Lower leg skin (tissue), 4 donors: ENCODE data around the gene RET. TPM values are rescaled to one million over a fixed set of nuclear protein-coding genes. Genes with fewer than 3 reads are reported as not detected.

Experiments
- DNase-seq, 2 donors: peaks; one replicate each; pipeline ENCODE4 v3.0.0-alpha.2; 2019; ENCODE audit warnings: low spot score in 2 of 2
- H3K4me3 ChIP-seq: fragments of 200-600 bp; sonication (generic); 2 replicates; pipeline ENCODE4 v1.5.1; 2017; ENCODE audit warnings: mild to moderate bottlenecking, low read depth; ENCODE audit not compliant: poor library complexity, severe bottlenecking
- CTCF ChIP-seq, 3 donors: fragments of 450-650 bp; IDR thresholded peaks; one replicate each; pipeline ENCODE4 v1.5.1; 2016; ENCODE audit warnings: antibody characterized with exemption in 3 of 3, mild to moderate bottlenecking in 3 of 3, moderate library complexity in 2 of 3
- POLR2A ChIP-seq, 2 donors: fragments of 450-650 bp; IDR thresholded peaks; one replicate each; pipeline ENCODE4 v1.6.1; 2016 to 2017; ENCODE audit warnings: antibody characterized with exemption in 2 of 2, mild to moderate bottlenecking in 1 of 2, moderate library complexity in 1 of 2
- WGBS, 2 donors: methylation state at CpG; one replicate each; pipeline ENCODE4 v1.1.5; 2018; 5-methylcytosine and 5-hydroxymethylcytosine counted together
- intact Hi-C: fragments of 100-400 bp; cut with DNase I; formaldehyde crosslinking; loops from one replicate; pipeline ENCODE4 v1.15.0; 2023; ENCODE audit warnings: low total_unique reads
- total RNA-seq, 4 donors: library from RNA; depleted of rRNA; stranded (reverse); fragments of >200 nt; gene quantifications; one replicate each; pipeline ENCODE4 v1.1.0, GENCODE V29; 2016

Gene RET
- total RNA-seq, 4 donors from 2014 or later, result 0.04 to 1.3 (median 0.87) TPM

GRCh38 chr10:43110338-43111071, 33.6 kb downstream of the RET start:
- DNase-seq, result no peak
- WGBS, 2 donors, result 56 to 72% methylated on average over 6 to 7 of the region's 7 CpGs
- intact Hi-C loops, result no loop called here
- TF ChIP-seq POLR2A (IDR thresholded peaks at IDR 0.05) (no peak), CTCF (IDR thresholded peaks at IDR 0.05) (no peak)
- H3K4me3 ChIP-seq, result no peak overlapping the region

- DNase-seq, result no peak
- no peak for TF ChIP-seq POLR2A (IDR thresholded peaks at IDR 0.05)
- TF ChIP-seq CTCF (IDR thresholded peaks at IDR 0.05), result no peak
- no peak overlapping the region for H3K4me3 ChIP-seq
- intact Hi-C loops, result no loop called here
- 92 to 94% methylated on average over 9 to 10 of the region's 11 CpGs for WGBS, 2 donors
These were observed 34.2 kb downstream of the RET start for GRCh38 chr10:43111101-43111500.

DNA sequence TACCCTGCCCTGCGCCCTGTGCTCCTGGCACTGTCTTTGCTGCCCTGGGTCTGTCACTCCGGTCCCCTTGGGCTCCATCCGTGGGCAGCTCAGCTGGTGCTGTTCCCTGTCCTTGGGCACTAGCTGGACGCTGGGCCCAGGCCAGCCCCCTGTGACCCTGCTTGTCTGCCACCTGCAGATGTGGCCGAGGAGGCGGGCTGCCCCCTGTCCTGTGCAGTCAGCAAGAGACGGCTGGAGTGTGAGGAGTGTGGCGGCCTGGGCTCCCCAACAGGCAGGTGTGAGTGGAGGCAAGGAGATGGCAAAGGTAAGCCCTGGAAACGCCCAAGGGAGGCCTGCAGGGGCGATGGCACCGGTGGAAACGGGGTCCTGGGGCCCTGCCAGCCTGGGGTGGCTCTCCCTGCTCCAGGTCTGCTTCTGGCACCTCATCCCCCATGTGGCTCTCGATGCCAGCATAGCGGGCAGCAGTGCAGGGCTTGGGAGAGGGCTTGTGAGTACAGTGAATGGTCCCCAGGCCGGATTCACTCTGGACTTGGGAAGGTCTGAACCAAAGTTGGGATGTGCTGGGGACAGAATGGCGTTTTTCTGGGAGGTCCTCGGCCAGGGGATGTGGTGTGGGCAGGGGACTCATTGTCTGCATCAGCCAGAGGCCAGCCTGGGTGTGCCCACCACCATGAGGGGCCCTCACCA, 35.2 kb downstream of the RET start:
- intact Hi-C loops, result no loop called here
- 88 to 91% methylated on average over 14 to 17 of the region's 17 CpGs for WGBS, 2 donors
- H3K4me3 ChIP-seq, result no peak overlapping the region
- no peak for DNase-seq
- TF ChIP-seq POLR2A (IDR thresholded peaks at IDR 0.05) (no peak), CTCF (IDR thresholded peaks at IDR 0.05) (no peak)

GRCh38 chr10:43112608-43112961, 35.7 kb downstream of the RET start:
- no peak overlapping the region for H3K4me3 ChIP-seq
- DNase-seq, result no peak
- intact Hi-C loops, result no loop called here
- WGBS, 2 donors, result 96 to 99% methylated on average over 6 of the region's 7 CpGs
- TF ChIP-seq CTCF (IDR thresholded peaks at IDR 0.05) (no peak), POLR2A (IDR thresholded peaks at IDR 0.05) (no peak)

- WGBS, 2 donors, result 85 to 90% methylated on average over 9 to 16 of the region's 16 CpGs
- no peak for DNase-seq
- TF ChIP-seq POLR2A (IDR thresholded peaks at IDR 0.05) (no peak), CTCF (IDR thresholded peaks at IDR 0.05) (no peak)
- intact Hi-C loops, result no loop called here
- no peak overlapping the region for H3K4me3 ChIP-seq
These were observed 36.6 kb downstream of the RET start for GRCh38 chr10:43113201-43114087.
